Measurements from ENCODE around the gene CC2D2A. TPM values are rescaled to one million over a fixed set of nuclear protein-coding genes. Genes with fewer than 3 reads are reported as not detected.

The CC2D2A gene
- total and polyA plus RNA-seq, 9 of the 15 experiments (the other 6 are each of a cell fraction or from before 2014, with no cell fraction given), result 0.36 to 2.5 (median 1.6) TPM

DNA sequence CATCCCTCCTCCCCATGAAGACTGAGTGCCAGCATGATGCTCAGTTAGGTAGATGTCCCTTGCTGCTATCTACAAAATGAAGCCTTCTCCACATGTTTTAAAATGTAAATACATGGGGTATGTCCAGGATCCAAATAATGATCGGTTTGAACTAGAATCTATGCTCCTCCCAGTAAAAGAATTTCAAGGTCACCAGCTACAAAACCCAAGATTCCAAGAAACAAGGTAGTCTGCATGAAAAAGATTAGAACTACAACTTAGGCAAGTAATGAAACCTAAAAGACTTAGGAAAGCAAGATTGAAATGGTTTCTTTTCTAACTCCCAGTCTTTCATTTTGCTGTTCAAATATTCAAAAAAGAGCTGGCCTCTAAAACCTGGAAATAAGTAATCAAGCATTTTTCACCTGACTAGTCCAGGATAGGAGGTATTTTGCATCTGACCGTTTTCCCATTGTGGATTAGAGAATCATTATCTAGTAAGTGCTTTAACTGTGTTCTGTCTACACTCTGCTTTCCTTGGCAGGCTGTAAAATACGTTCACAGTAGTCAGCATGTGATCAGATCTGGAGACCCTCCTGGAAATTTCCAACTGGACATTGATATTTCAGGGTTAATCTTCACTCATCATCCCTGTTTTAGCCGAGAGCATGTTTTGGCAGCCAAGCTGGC lies 57.4 kb downstream of the CC2D2A start (continued):
- TF ChIP-seq STAT5A (IDR thresholded peaks at IDR 0.05; ENCODE audit: borderline replicate concordance, low read length) (peak; percentile 60), ETV5 (CRISPR knock-in tag; IDR thresholded peaks at IDR 0.05; ENCODE audit: low read depth) (no peak), KHSRP (IDR thresholded peaks at IDR 0.05) (no peak), ERF (CRISPR knock-in tag; IDR thresholded peaks at IDR 0.05) (no peak), LEF1 (IDR thresholded peaks at IDR 0.05) (peak; percentile 77), TCF3 (CRISPR knock-in tag; IDR thresholded peaks at IDR 0.05) (peak; percentile 53), PTTG1 (tag; IDR thresholded peaks at IDR 0.05; ENCODE audit: low read depth) (no peak), ESRRA (IDR thresholded peaks at IDR 0.05; ENCODE audit: borderline replicate concordance, low read depth) (peak; percentile 76), ATF1 (CRISPR knock-in tag; IDR thresholded peaks at IDR 0.05) (no peak), ATF1 (tag; IDR thresholded peaks at IDR 0.05) (no peak), EP400 (IDR thresholded peaks at IDR 0.05) (peak; percentile 26; the same call in 1 of the 2 replicates), ZNF589 (CRISPR knock-in tag; IDR thresholded peaks at IDR 0.05; ENCODE audit: low read depth) (no peak), ZKSCAN3 (CRISPR knock-in tag; IDR thresholded peaks at IDR 0.05) (no peak), ARID1B (IDR thresholded peaks at IDR 0.05) (peak; percentile 83), GABPB1 (CRISPR knock-in tag; IDR thresholded peaks at IDR 0.05) (no peak), MED1 (CRISPR knock-in tag; IDR thresholded peaks at IDR 0.05; ENCODE audit: borderline replicate concordance) (no peak), SMARCB1 (IDR thresholded peaks at IDR 0.05; ENCODE audit: insufficient read length, low read depth) (no peak)
- TF ChIP-seq, protein P1, sequence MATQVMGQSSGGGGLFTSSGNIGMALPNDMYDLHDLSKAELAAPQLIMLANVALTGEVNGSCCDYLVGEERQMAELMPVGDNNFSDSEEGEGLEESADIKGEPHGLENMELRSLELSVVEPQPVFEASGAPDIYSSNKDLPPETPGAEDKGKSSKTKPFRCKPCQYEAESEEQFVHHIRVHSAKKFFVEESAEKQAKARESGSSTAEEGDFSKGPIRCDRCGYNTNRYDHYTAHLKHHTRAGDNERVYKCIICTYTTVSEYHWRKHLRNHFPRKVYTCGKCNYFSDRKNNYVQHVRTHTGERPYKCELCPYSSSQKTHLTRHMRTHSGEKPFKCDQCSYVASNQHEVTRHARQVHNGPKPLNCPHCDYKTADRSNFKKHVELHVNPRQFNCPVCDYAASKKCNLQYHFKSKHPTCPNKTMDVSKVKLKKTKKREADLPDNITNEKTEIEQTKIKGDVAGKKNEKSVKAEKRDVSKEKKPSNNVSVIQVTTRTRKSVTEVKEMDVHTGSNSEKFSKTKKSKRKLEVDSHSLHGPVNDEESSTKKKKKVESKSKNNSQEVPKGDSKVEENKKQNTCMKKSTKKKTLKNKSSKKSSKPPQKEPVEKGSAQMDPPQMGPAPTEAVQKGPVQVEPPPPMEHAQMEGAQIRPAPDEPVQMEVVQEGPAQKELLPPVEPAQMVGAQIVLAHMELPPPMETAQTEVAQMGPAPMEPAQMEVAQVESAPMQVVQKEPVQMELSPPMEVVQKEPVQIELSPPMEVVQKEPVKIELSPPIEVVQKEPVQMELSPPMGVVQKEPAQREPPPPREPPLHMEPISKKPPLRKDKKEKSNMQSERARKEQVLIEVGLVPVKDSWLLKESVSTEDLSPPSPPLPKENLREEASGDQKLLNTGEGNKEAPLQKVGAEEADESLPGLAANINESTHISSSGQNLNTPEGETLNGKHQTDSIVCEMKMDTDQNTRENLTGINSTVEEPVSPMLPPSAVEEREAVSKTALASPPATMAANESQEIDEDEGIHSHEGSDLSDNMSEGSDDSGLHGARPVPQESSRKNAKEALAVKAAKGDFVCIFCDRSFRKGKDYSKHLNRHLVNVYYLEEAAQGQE (IDR thresholded peaks at IDR 0.05; ENCODE audit: borderline replicate concordance), result 0 out of 2 replicates have a peak, but pooled peaks have one; percentile 17
- TF ChIP-seq, protein P1 (CRISPR knock-in tag; IDR thresholded peaks at IDR 0.05; ENCODE audit: low read depth), result no peak

Measured in K562 (cell line).